ENCODE results near the gene FASLG.

FASLG gene

GRCh38 chr1:172669011-172669410, 10.1 kb downstream of the FASLG start:
- Histone ChIP-seq H3K36me3 (ENCODE audit: insufficient read depth, low read length) (no peaks in the 10 kb centered on the region), H3K4me3 (ENCODE audit: low read depth in 1 of 2, low read length in 2 of 2) (no peak overlapping the region), H3K4me1 (ENCODE audit: insufficient read depth, low read length) (no peaks in the 10 kb centered on the region), H3K27me3 (ENCODE audit: control insufficient read depth in 1 of 2, insufficient read depth in 2 of 2, low read length in 2 of 2) (no peaks in the 10 kb centered on the region), H3K9ac (ENCODE audit: low read length) (no peak overlapping the region), H3K9me3 (ENCODE audit: low read length) (no peaks in the 10 kb centered on the region), H3K27ac (ENCODE audit: low read depth, low read length) (no peak overlapping the region)

- Histone ChIP-seq H3K27me3 (ENCODE audit: control insufficient read depth in 1 of 2, insufficient read depth in 2 of 2, low read length in 2 of 2) (no peaks in the 10 kb centered on the region), H3K36me3 (ENCODE audit: insufficient read depth, low read length) (no peaks in the 10 kb centered on the region), H3K4me1 (ENCODE audit: insufficient read depth, low read length) (no peaks in the 10 kb centered on the region), H3K4me3 (ENCODE audit: low read depth in 1 of 2, low read length in 2 of 2) (no peak overlapping the region), H3K27ac (ENCODE audit: low read depth, low read length) (no peak overlapping the region), H3K9me3 (ENCODE audit: low read length) (no peaks in the 10 kb centered on the region), H3K9ac (ENCODE audit: low read length) (no peak overlapping the region)
These were observed 11.4 kb downstream of the FASLG start for GRCh38 chr1:172670316-172670715.

GRCh38 chr1:172670791-172671190, 11.9 kb downstream of the FASLG start:
- H3K36me3 ChIP-seq (ENCODE audit: insufficient read depth, low read length): no peaks in the 10 kb centered on the region
- no peak overlapping the region for H3K4me3 ChIP-seq (ENCODE audit: low read depth in 1 of 2, low read length in 2 of 2)
- no peak overlapping the region for H3K9ac ChIP-seq (ENCODE audit: low read length)
- no peak overlapping the region for H3K27ac ChIP-seq (ENCODE audit: low read depth, low read length)
- H3K4me1 ChIP-seq (ENCODE audit: insufficient read depth, low read length): no peaks in the 10 kb centered on the region
- no peaks in the 10 kb centered on the region for H3K9me3 ChIP-seq (ENCODE audit: low read length)
- H3K27me3 ChIP-seq (ENCODE audit: control insufficient read depth in 1 of 2, insufficient read depth in 2 of 2, low read length in 2 of 2): no peaks in the 10 kb centered on the region

DNA sequence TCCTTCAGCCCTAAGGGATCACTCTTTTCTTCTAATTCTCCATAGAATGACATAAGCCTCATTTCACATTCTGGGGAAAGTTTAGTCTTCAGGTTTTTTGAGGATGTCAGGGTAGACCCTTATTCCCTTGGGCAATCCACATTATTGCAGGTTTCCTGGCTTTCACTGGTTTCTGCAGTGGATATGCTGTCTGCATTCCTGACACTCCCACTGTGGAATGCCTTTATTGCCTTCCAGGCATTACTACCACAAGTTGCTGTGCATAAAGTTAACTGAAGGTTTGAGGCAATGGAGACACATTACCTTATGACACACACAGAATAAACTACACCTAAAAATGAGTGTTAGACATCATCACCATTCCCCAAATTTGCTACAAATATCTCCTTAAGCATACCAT, 12.7 kb downstream of the FASLG start:
- no peak overlapping the region for H3K27ac ChIP-seq (ENCODE audit: low read depth, low read length)
- no peaks in the 10 kb centered on the region for H3K36me3 ChIP-seq (ENCODE audit: insufficient read depth, low read length)
- no peak overlapping the region for H3K9ac ChIP-seq (ENCODE audit: low read length)
- no peaks in the 10 kb centered on the region for H3K4me1 ChIP-seq (ENCODE audit: insufficient read depth, low read length)
- no peaks in the 10 kb centered on the region for H3K27me3 ChIP-seq (ENCODE audit: control insufficient read depth in 1 of 2, insufficient read depth in 2 of 2, low read length in 2 of 2)
- H3K4me3 ChIP-seq (ENCODE audit: low read depth in 1 of 2, low read length in 2 of 2): no peak overlapping the region
- H3K9me3 ChIP-seq (ENCODE audit: low read length): no peaks in the 10 kb centered on the region

DNA sequence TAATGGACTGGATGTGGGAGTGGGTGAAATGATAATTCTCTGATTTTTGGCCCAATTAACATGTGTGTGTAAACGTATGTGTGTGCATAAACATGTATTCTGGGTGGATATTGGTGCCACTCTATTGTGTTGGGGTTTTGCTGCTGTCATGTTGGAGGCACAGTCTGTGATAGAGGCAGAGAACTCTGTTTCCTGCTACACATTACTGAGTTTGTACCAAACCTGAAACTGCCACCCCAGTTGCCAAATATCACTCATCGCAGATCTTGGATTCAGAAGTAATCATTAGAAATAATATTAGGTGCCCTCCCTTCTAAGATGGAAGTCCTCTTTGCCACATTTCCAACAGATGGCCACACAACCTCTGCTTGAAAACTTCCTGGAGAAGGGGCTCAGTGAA, 13.8 kb downstream of the FASLG start:
- Histone ChIP-seq H3K27ac (ENCODE audit: low read depth, low read length) (no peak overlapping the region), H3K36me3 (ENCODE audit: insufficient read depth, low read length) (no peaks in the 10 kb centered on the region), H3K27me3 (ENCODE audit: control insufficient read depth in 1 of 2, insufficient read depth in 2 of 2, low read length in 2 of 2) (no peaks in the 10 kb centered on the region), H3K4me1 (ENCODE audit: insufficient read depth, low read length) (no peaks in the 10 kb centered on the region), H3K4me3 (ENCODE audit: low read depth in 1 of 2, low read length in 2 of 2) (no peak overlapping the region), H3K9me3 (ENCODE audit: low read length) (no peaks in the 10 kb centered on the region), H3K9ac (ENCODE audit: low read length) (no peak overlapping the region)

- Histone ChIP-seq H3K36me3 (ENCODE audit: insufficient read depth, low read length) (no peaks in the 10 kb centered on the region), H3K27ac (ENCODE audit: low read depth, low read length) (no peak overlapping the region), H3K9me3 (ENCODE audit: low read length) (no peaks in the 10 kb centered on the region), H3K9ac (ENCODE audit: low read length) (no peak overlapping the region), H3K4me3 (ENCODE audit: low read depth in 1 of 2, low read length in 2 of 2) (no peak overlapping the region), H3K27me3 (ENCODE audit: control insufficient read depth in 1 of 2, insufficient read depth in 2 of 2, low read length in 2 of 2) (no peaks in the 10 kb centered on the region), H3K4me1 (ENCODE audit: insufficient read depth, low read length) (no peaks in the 10 kb centered on the region)
These were observed 14.9 kb downstream of the FASLG start for GRCh38 chr1:172673761-172674160.

- Histone ChIP-seq H3K27ac (ENCODE audit: low read depth, low read length) (no peak overlapping the region), H3K9me3 (ENCODE audit: low read length) (no peaks in the 10 kb centered on the region), H3K4me3 (ENCODE audit: low read depth in 1 of 2, low read length in 2 of 2) (no peak overlapping the region)
These were observed 16.1 kb downstream of the FASLG start for GRCh38 chr1:172674831-172675613.

DNA sequence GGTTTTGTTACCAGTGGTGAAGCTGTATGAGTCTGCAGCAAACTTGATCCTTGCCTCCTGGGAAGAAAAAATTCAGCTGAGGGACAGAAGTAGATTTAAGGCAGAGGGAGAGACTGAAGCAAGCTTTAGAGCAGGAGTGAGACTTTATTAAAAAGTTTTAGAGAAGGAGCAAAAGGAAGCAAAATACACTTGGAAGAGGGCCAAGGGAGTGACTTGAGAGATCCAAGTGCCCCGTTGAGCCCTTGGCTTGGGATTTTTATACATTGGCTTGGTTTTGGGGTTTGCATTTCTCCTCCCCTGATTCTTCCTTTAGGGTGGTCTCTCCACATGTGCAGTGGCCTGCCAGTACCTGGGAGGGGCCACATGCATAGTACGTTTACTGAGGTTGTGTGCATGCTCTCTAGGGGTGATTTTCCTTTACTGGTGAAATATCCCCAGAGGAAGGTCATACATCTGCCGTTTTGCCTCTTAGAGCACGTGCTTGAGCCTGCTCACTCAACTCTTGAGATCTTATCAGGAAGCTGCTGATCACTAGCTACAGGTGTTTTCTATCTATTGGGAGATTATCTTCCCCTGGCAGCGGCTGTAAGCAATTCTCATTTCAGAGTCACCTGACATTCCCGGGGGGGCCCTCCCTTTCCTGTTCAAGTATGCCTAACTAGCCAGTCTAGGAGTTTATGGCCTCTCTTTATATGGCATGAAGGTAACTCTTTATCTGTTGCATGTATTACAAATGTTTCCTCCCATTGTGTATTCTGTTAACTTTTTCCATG, 20.3 kb downstream of the FASLG start:
- Histone ChIP-seq H3K9ac (ENCODE audit: low read length) (no peak overlapping the region), H3K27me3 (ENCODE audit: control insufficient read depth in 1 of 2, insufficient read depth in 2 of 2, low read length in 2 of 2) (no peaks in the 10 kb centered on the region), H3K36me3 (ENCODE audit: insufficient read depth, low read length) (no peaks in the 10 kb centered on the region), H3K9me3 (ENCODE audit: low read length) (no peaks in the 10 kb centered on the region), H3K27ac (ENCODE audit: low read depth, low read length) (no peak overlapping the region), H3K4me1 (ENCODE audit: insufficient read depth, low read length) (no peaks in the 10 kb centered on the region), H3K4me3 (ENCODE audit: low read depth in 1 of 2, low read length in 2 of 2) (no peak overlapping the region)

More at GRCh38 chr1:172674831-172675613, 16.1 kb downstream of the FASLG start:
- no peaks in the 10 kb centered on the region for H3K4me1 ChIP-seq (ENCODE audit: insufficient read depth, low read length)
- no peaks in the 10 kb centered on the region for H3K27me3 ChIP-seq (ENCODE audit: control insufficient read depth in 1 of 2, insufficient read depth in 2 of 2, low read length in 2 of 2)
- no peak overlapping the region for H3K9ac ChIP-seq (ENCODE audit: low read length)
- H3K36me3 ChIP-seq (ENCODE audit: insufficient read depth, low read length): no peaks in the 10 kb centered on the region

DNA sequence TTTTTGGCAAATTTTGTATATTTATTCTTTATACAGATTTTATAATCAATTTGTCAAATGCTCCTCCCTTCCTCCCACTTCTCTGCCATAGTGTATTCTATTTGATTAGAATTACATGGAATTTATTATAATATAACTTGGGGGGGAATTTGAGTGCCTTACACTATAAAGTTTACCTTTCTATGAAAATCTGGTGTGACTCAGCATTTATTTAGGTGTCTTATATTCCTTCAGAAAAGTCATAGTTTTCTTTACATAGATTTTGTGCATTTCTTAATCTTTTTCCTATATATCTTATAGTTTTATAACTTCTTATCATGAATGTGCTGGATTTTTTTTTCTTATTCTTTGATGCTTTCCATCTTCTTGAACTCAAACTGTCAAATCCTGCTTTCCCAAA, 21.3 kb downstream of the FASLG start:
- Histone ChIP-seq H3K27ac (ENCODE audit: low read depth, low read length) (no peak overlapping the region), H3K4me1 (ENCODE audit: insufficient read depth, low read length) (no peaks in the 10 kb centered on the region), H3K4me3 (ENCODE audit: low read depth in 1 of 2, low read length in 2 of 2) (no peak overlapping the region), H3K36me3 (ENCODE audit: insufficient read depth, low read length) (no peaks in the 10 kb centered on the region), H3K9me3 (ENCODE audit: low read length) (no peaks in the 10 kb centered on the region), H3K9ac (ENCODE audit: low read length) (no peak overlapping the region), H3K27me3 (ENCODE audit: control insufficient read depth in 1 of 2, insufficient read depth in 2 of 2, low read length in 2 of 2) (no peaks in the 10 kb centered on the region)

DNA sequence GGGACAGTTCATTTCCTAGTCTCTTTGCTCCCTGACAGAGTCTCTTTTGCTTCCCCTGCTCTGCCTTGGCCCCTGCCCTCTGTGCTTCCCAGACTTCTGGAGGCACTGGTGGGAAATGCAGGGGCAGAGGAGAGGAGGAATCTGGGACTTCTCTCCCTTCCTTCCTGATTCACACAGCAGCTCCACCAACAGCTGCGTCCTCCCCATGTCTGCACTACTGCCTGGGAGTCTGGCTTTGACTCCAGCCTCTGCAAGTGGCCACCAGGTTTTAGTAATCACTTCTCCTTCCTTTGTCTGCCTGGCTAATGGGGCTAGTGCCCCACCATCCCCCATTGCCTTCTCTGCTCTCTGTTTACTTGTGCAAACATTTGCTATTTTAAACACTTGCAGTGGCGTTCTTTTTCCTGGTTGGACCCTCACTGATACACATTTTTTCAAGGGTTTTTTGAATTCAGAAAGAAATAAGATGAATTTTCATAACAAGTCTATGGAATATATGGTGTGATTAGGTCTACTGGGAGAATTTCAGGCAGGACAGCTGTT, 21.9 kb downstream of the FASLG start:
- Histone ChIP-seq H3K27me3 (ENCODE audit: control insufficient read depth in 1 of 2, insufficient read depth in 2 of 2, low read length in 2 of 2) (no peaks in the 10 kb centered on the region), H3K27ac (ENCODE audit: low read depth, low read length) (no peak overlapping the region), H3K4me3 (ENCODE audit: low read depth in 1 of 2, low read length in 2 of 2) (no peak overlapping the region)

DNA sequence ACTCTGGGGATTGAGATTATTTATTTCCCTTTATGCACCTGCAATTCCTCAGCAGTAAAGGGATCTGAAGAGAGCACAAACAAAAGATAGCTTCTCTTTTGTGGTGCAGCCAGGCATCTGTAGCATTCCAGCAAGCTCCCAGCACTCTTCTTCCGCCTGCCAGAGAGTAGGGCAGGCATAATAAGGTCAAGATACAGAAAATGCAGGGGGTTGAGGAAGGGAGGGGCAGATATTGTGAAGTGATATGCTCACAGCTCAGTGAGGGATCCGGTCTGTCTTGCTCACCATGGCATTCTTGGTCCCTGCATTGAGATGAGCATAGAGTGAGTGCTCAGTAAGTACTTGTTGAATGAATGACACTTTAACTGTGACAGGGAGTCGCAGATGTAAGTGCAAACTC, 23.9 kb downstream of the FASLG start:
- Histone ChIP-seq H3K4me3 (ENCODE audit: low read depth in 1 of 2, low read length in 2 of 2) (no peak overlapping the region), H3K9me3 (ENCODE audit: low read length) (no peaks in the 10 kb centered on the region), H3K27me3 (ENCODE audit: control insufficient read depth in 1 of 2, insufficient read depth in 2 of 2, low read length in 2 of 2) (no peaks in the 10 kb centered on the region), H3K4me1 (ENCODE audit: insufficient read depth, low read length) (no peaks in the 10 kb centered on the region), H3K9ac (ENCODE audit: low read length) (no peak overlapping the region), H3K36me3 (ENCODE audit: insufficient read depth, low read length) (no peaks in the 10 kb centered on the region), H3K27ac (ENCODE audit: low read depth, low read length) (no peak overlapping the region)

More for the DNA sequence above, 21.9 kb downstream of the FASLG start:
- H3K9me3 ChIP-seq (ENCODE audit: low read length): no peaks in the 10 kb centered on the region
- H3K4me1 ChIP-seq (ENCODE audit: insufficient read depth, low read length): no peaks in the 10 kb centered on the region
- no peaks in the 10 kb centered on the region for H3K36me3 ChIP-seq (ENCODE audit: insufficient read depth, low read length)
- H3K9ac ChIP-seq (ENCODE audit: low read length): no peak overlapping the region

All from muscle layer of colon (tissue), 2 donors.